ENCODE results near the gene UAP1L1.
"Not testable (repeated sequence)": the region's sequence is repeated elsewhere in the genome, so short reads cannot be mapped to it uniquely, and the experiment has no call there.

Gene UAP1L1

GRCh38 chr9:137114613-137115393 is 37.5 kb downstream of the UAP1L1 start, which contains the start of gene DPP7:
TSS of gene DPP7 (minus strand) at chr9:137114733. CDS start at chr9:137114713, 20 bp downstream.
- POLR2A ChIA-PET = interaction anchor here (0.8 to 1.4 kb wide), 3 partner anchors 9 to 126 kb away, joined by 3 to 4 read pairs (median 3); no protein-coding TSS in a partner anchor

GRCh38 chr9:137115394-137116026 is 38.2 kb downstream of the UAP1L1 start:
- ChIA-PET POLR2A (interaction anchor here (0.8 to 1.4 kb wide), 3 partner anchors 10 to 125 kb away, joined by 3 to 4 read pairs (median 3); no protein-coding TSS in a partner anchor), CTCF (interaction anchor here (0.8 to 3.4 kb wide), 6 partner anchors 8 to 124 kb away, joined by 3 to 14 read pairs (median 4); partner anchors contain the start of genes NPDC1 and RNF224)
- TF ChIP-seq CTCF (IDR thresholded peaks at IDR 0.05; ENCODE audit: insufficient read depth, low read length, missing control alignments) = no peak
- H3K4me3 ChIP-seq (ENCODE audit: low read depth, low read length) = no peak overlapping the region
- DNase-seq (ENCODE audit: low read depth, low spot score) = no peak

More at GRCh38 chr9:137114613-137115393, 37.5 kb downstream of the UAP1L1 start, which contains the start of gene DPP7:
- TF ChIP-seq CTCF (IDR thresholded peaks at IDR 0.05; ENCODE audit: insufficient read depth, low read length, missing control alignments) = no peak
- CTCF ChIA-PET = interaction anchor here (0.8 to 3.4 kb wide), 6 partner anchors 9 to 124 kb away, joined by 3 to 14 read pairs (median 4); partner anchors contain the start of genes NPDC1 and RNF224
- DNase-seq (ENCODE audit: low read depth, low spot score) = no peak
- peak within 1 kb of the TSS; percentile 59 for H3K4me3 ChIP-seq (ENCODE audit: low read depth, low read length)

- no peak for DNase-seq (ENCODE audit: low read depth, low spot score)
- CTCF ChIA-PET = interaction anchor here (0.9 to 3.4 kb wide), 5 partner anchors 14 to 123 kb away, joined by 3 to 14 read pairs (median 5); partner anchors contain the start of genes RNF224 and SAPCD2
- H3K4me3 ChIP-seq (ENCODE audit: low read depth, low read length) = no peak overlapping the region
- no peak for TF ChIP-seq CTCF (IDR thresholded peaks at IDR 0.05; ENCODE audit: insufficient read depth, low read length, missing control alignments)
- POLR2A ChIA-PET = no interaction called here
Measured at GRCh38 chr9:137116027-137116507, 38.8 kb downstream of the UAP1L1 start.

GRCh38 chr9:137116728-137117127 is 39.4 kb downstream of the UAP1L1 start:
- no peak for TF ChIP-seq CTCF (IDR thresholded peaks at IDR 0.05; ENCODE audit: insufficient read depth, low read length, missing control alignments)
- ChIA-PET POLR2A (no interaction called here), CTCF (interaction anchor here (1.2 to 3.4 kb wide), 3 partner anchors 13 to 120 kb away, joined by 3 to 14 read pairs (median 5); partner anchors contain the start of gene SAPCD2)
- DNase-seq (ENCODE audit: low read depth, low spot score) = no peak
- no peak overlapping the region for H3K4me3 ChIP-seq (ENCODE audit: low read depth, low read length)

- ChIA-PET POLR2A (no interaction called here), CTCF (interaction anchor here (1.2 to 3.4 kb wide), 6 partner anchors 12 to 119 kb away, joined by 3 to 16 read pairs (median 9); partner anchors contain the start of genes RNF224 and SAPCD2)
- H3K4me3 ChIP-seq (ENCODE audit: low read depth, low read length) = no peak overlapping the region
- no peak for DNase-seq (ENCODE audit: low read depth, low spot score)
- TF ChIP-seq CTCF (IDR thresholded peaks at IDR 0.05; ENCODE audit: insufficient read depth, low read length, missing control alignments) = no peak
Measured at GRCh38 chr9:137117269-137117731, 40.0 kb downstream of the UAP1L1 start.

- H3K4me3 ChIP-seq (ENCODE audit: low read depth, low read length); DNase-seq (ENCODE audit: low read depth, low spot score): not testable (repeated sequence)
- CTCF ChIA-PET = interaction anchor here (1.0 to 1.9 kb wide), 8 partner anchors 11 to 119 kb away, joined by 3 to 16 read pairs (median 4); partner anchors contain the start of genes RNF224 and TPRN
- POLR2A ChIA-PET = interaction anchor here (1.1 kb wide), 1 partner anchor 123 kb away, joined by 5 read pairs; the partner anchor contains the start of gene TUBB4B
Measured at GRCh38 chr9:137118092-137118603, 40.8 kb downstream of the UAP1L1 start.

- CTCF ChIA-PET = interaction anchor here (0.6 to 3.9 kb wide), 4 partner anchors 9 to 114 kb away, joined by 3 to 28 read pairs (median 4); partner anchors contain the start of gene RNF224
- DNase-seq (ENCODE audit: low read depth, low spot score); H3K4me3 ChIP-seq (ENCODE audit: low read depth, low read length); POLR2A ChIA-PET: not testable (repeated sequence)
Measured at GRCh38 chr9:137121927-137122795, 44.8 kb downstream of the UAP1L1 start.

GRCh38 chr9:137122796-137123467 is 45.6 kb downstream of the UAP1L1 start:
- CTCF ChIA-PET = interaction anchor here (0.6 to 3.9 kb wide), 6 partner anchors 8 to 119 kb away, joined by 3 to 28 read pairs (median 4); partner anchors contain the start of gene RNF224
- H3K4me3 ChIP-seq (ENCODE audit: low read depth, low read length); DNase-seq (ENCODE audit: low read depth, low spot score); POLR2A ChIA-PET: not testable (repeated sequence)

Data from AG04449 (cell line).